ENCODE data around the gene ZNF830.
"Not testable (repeated sequence)": the region's sequence is repeated elsewhere in the genome, so short reads cannot be mapped to it uniquely, and the experiment has no call there.

The ZNF830 gene

DNA sequence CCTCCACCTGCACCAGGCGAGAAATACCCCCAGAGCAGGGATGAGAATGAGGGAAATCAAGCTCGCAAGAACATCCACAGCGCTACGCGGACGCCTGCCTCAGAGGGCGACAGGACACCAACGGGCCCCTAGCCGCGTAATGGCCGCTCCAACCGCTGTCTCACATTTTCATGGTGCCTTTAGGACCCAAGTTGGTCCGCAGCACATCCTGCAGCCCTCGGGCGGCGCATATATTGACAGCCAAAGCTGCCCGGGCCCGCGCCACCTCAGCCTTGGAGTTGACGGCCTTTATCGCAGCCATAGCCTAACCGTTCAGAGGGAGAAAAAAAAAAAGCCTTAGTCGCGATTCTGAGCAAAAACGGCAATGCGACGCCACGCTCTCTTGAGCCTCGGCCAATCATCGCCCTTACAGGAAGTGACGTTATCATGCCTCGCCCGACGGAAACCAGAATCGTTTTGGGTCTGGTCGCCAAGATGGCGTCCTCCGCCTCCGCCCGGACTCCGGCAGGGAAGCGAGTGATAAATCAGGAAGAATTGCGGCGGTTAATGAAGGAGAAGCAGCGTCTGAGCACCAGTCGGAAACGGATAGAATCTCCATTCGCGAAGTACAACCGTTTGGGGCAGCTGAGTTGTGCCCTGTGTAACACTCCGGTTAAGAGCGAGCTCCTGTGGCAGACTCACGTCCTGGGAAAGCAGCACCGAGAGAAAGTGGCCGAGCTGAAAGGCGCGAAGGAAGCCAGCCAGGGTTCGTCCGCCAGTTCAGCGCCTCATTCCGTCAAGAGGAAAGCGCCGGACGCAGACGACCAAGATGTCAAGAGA is at the start of gene ZNF830, which contains the start of gene CCT6B:
Gene ZNF830 (plus strand): TSS at position 448 of the 819 bp plus-strand sequence. CDS start 27 bp downstream, at position 475.
Gene CCT6B (minus strand): TSS at position 368 of the 819 bp plus-strand sequence. CDS start 67 bp downstream, at position 301.
- peak; percentile 96 for DNase-seq

DNA sequence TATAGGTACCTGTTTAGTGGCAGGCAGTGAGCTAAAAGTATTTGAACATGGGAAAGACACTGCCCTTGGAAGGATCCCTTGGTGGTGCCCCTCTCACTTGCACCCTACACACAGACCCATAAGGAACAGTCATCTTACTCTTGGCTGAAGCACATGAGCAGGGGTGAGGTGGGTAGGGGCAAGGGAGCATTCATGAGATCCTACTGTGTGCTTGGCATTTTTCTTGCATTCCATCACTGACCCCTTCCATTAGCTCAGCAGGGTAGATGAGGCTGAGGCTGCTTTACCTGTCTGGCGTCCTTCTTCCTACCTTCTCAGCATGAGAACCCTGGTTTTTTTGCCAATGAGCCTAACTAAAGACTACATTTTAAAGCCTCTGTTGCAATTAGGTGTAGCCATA is 48.3 kb upstream of the ZNF830 start:
- no peak for DNase-seq

GRCh38 chr17:34916120-34916519 is 45.2 kb upstream of the ZNF830 start:
- DNase-seq = no peak

DNA sequence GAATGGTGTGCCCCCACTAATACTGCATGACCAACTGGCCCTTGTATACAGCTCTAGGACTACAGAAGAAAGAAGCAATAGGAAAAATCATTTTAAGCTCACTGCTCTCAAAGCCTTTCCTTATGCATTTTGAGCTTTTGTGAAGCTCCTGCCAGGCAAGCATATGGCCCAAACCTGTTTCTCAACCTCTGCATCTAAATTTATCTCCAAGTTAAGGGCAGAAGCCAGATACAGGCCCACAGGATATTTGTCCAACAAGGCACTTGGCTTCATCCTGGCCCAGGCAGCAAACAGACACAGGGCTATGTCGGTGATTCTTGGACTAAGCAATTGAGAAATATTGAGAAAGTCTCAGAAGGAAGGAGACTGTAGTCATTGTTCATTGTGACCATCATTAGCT is 44.0 kb upstream of the ZNF830 start:
- DNase-seq = no peak

DNA sequence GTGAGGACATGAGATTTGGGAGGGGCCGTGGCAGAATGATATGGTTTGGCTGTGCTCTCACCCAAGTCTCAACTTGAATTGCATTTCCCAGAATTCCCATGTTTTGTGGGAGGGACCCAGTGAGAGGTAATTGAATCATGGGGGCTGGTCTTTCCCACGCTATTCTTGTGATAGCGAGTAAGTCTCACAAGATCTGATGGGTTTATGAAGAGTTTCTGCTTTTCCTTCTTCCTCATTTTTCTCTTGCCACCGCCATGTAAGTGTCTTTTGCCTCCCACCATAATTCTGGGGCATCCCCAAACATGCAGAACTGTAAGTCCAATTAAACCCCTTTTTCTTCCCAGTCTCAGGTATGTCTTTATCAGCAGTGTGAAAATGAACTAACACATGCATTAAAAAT is 40.7 kb upstream of the ZNF830 start:
- DNase-seq = no peak

- no peak for DNase-seq
These were observed 34.7 kb upstream of the ZNF830 start for GRCh38 chr17:34926661-34927060.

GRCh38 chr17:34930283-34930682 is 31.1 kb upstream of the ZNF830 start:
- DNase-seq = no peak

DNA sequence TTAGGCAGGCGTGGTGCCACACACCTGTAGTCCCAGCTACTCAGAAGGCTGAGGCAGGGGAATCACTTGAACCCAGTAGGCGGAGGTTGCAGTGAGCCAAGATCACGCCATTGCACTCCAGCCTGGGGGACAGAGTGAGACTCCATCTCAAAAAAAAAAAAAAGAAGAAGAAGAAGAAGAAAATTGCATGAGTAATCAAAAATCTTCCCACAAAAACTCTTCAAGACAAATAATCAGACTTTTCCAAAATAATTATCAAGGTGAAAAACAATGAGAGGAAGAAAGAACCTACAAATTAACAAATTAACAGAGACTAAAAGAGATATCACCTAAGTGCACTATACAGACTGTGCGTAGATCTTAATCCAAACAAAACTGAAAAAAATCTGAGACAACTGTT is 10.6 kb upstream of the ZNF830 start:
- not testable (repeated sequence) for DNase-seq

DNA sequence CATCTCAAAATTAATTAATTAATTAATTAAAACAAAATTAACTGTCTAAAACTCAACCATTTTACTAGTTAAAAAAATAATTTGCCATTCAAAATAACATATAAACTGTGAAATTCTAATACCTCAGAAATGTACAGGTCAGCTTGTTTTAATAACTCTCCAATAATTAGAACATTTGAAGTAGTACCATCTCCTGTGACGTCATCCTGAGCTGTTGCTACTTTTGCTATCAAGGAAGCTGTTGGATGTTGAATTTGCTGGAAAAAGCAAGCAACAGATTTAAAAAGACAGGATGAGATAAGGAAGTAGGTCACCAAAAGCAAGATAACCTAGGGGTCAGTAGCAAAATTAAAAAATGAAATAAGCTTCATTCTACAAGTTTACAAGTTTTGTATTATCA is 2.9 kb upstream of the ZNF830 start:
- DNase-seq = no peak

DNA sequence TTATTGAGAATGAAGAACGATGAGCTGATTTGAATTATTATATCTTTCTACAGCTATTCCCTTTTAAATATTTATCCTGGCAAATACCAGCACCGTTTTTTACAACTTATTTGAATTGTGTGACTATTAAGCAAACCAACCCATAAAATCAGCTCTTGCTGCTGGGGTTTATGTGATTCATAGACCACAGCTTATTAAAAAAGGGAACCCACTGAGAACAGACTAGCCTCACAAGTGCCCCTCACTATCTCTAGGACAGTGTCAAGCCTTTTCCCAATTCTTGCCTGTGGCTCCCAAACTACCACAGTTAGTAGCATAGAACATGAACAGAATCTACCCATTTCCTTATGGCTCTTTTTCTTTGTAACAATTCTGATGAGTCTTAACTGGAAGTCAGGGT is 12.8 kb downstream of the ZNF830 start:
- DNase-seq = no peak

DNA sequence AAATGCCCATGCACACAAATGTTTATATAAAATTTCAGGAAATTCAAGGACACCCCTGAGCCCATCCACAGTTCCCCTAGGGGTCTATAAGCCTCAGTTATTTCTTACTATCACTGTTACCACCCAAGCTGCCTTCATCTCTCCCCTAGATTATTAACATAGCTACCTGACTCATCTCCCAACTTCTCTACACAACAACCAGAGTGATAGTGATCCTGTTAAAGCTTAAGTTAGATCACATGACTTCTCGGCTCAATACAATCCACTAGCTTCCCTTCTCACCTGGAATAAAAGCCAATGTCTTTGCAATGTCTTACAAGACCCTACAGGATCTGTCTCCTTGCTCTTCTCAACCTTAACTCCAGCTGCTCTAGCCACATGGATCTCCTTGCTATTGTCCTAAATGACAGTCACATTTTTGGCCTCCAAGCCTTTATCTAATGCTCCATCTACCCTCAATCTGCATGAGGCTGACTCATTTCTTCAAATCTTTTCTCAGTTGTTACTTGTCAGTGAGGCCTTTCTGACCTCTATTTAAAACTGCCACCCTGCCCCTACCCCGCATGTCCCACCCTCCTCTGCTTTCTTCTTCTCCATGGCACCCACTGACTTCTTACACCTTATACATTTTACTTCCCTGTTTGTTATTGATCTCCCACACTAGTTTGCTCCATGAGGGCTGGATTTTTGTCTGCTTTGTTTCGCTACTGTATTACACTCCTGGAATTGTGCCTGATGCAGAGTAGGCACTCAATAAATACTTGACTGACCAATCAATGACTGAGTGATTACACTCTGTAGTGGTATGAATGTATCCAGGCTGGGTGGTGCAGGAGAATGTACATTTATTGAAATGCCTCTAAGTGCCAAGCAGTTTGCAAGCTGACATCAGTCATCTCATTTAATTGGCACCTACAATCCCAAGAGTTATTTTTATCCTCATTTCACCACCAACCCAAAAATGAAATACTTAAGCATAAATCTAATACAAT is 13.8 kb downstream of the ZNF830 start:
- DNase-seq = no peak

- no peak for DNase-seq
These were observed 17.8 kb downstream of the ZNF830 start for GRCh38 chr17:34979153-34979552.

DNA sequence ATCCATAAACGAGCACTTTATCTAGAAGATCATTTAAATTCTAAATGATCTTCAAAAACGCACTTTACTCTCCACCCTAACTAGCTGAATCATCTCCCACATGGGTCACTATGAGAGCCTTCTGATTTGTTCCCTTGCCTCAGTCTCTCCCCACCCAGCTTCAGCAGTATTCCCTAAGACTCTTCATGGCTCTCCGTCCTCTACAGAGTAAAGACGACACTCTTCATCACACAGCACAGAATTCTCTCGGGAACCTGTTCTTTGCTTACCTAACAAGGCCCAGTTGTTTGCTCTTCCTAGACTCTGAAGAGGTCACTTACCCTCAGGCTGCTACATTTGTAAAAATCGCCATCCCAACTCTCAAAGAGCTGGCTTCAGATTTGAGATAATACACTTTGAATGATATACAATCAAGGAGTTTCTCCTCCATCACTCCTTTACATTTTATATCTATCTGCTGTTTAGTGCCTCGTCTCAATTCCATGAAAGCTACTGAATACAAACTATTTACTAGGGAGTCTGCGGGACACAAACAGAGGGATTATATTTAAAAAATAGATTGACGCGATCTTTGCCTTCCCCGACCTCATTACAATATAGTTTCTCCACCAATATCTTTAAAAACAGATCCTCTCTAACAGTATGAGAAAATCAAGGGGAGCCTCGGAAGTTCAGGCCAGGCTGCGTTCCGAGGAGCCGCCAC is 18.5 kb downstream of the ZNF830 start:
- DNase-seq = no peak

DNA sequence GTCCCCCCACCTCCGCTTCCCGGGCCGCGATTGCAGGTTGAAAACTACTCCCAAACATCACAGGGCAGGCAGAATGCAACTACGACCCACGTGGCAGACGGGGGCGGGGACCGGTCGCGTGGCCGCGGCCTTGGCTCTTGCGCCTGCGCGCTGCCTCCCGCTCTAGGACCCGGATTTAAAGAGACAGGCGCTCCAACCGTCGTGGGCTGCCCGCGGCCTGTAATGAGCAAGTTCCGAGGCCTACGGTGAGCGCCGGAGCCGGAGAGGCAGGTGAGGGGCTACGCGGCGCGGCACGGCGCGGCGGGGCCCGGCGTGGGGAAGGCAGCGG is 19.0 kb downstream of the ZNF830 start, which contains the start of gene LIG3:
Gene LIG3 (plus strand): TSS at position 160 of the 328 bp plus-strand sequence. CDS start 2,494 bp downstream, outside the sequence.
- DNase-seq = peak; percentile 98

GRCh38 chr17:34980681-34981537 is 19.6 kb downstream of the ZNF830 start:
- DNase-seq = peak; percentile 81

DNA sequence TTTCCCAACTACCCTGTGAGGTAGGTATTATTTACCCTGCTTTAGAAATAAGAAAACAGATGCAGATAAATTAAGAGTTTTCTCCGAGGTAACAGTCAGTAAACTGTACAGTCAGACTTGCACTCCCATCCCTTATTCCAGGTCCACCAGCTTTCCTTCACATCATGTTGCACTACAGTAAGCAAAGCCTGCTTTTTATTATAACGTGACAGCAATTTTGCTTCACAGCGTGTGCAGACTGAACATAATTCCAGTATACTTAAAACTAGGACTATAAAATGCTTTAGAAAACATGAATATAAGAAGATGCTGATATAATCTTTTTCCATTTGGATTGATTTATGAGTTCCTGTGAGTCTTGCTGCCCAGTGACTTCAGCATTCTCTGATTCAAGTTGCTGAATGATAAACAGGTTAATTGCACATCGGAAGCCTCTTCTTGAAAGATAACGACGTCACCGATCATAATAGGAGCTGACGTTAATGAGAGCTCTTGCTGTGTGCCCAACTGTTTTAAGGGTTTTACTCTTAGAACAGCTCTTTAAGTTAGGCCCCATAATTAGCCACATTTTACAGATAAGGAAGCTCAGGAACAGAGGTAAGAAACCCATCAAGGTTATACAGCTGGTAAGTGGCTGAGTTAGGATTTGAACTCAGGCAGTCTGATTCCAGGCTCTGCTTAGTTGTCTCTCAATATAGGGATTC is 20.4 kb downstream of the ZNF830 start:
- DNase-seq = no peak

- DNase-seq = no peak
These were observed 25.9 kb downstream of the ZNF830 start for GRCh38 chr17:34987232-34987631.

DNA sequence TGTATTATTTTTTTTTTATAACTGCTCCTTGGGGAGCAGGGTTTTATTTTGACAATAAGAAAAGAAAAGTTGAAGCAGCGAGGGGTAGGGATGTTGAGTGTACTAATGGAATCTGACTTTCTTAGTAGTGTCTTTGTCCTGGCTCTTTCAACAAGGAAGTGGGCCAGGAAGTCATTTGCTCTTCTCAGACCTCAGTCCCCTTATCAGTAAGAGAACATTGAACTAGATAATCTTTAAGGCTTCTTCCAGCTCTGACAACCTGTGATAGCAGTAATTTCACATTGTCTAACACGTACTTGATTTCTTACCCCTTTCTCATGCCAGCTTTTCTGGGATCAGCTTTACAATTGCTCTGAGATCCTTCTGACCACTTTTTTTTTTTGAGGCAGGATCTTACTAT is 27.3 kb downstream of the ZNF830 start:
- DNase-seq = no peak

GRCh38 chr17:34989473-34989872 is 28.1 kb downstream of the ZNF830 start:
- DNase-seq = no peak

GRCh38 chr17:34990921-34991365 is 29.6 kb downstream of the ZNF830 start:
- no peak for DNase-seq

GRCh38 chr17:34991606-34992005 is 30.3 kb downstream of the ZNF830 start:
- no peak for DNase-seq

All from femur (tissue), 1 donor.